PFSK-1 (cell line): Measurements from ENCODE around the gene GPHA2.

Experiments used
- POLR2AphosphoS5 ChIP-seq: IDR thresholded peaks from 2 replicates; pipeline ENCODE4 v1.6.1; 2012; ENCODE audit warnings: low read depth, mild to moderate bottlenecking, control low read depth, low read length, moderate library complexity
- REST ChIP-seq, 2 experiments: IDR thresholded peaks; 2 replicates each; pipeline versions ENCODE4 v1.6.1 to v1.8.0; 2011 to 2012; ENCODE audit warnings: low read depth in 2 of 2, low read length in 2 of 2, control low read depth in 1 of 2, inconsistent platforms in 1 of 2, mild to moderate bottlenecking in 1 of 2, moderate library complexity in 1 of 2; ENCODE audit not compliant: insufficient read depth in 1 of 2

- TF ChIP-seq REST (IDR thresholded peaks at IDR 0.05; ENCODE audit: insufficient read depth in 1 of 2, low read depth in 2 of 2, low read length in 2 of 2) (no peak), POLR2AphosphoS5 (no peak)
Measured at GRCh38 chr11:64888729-64889511, 46.8 kb downstream of the GPHA2 start.
